Fibroblast of villous mesenchyme (primary cell): Measurements from ENCODE around the gene TWF2. TPM values are rescaled to one million over a fixed set of nuclear protein-coding genes. Genes with fewer than 3 reads are reported as not detected.

ENCODE experiments used
- DNase-seq: peaks from one replicate; pipeline ENCODE4 v3.0.0-alpha.2; 2010; ENCODE audit warnings: low read depth
- H3K4me3 ChIP-seq: 2 replicates; pipeline ENCODE4 v1.5.1; 2011; ENCODE audit warnings: low read depth, mild to moderate bottlenecking, low read length
- total RNA-seq: library from RNA; depleted of rRNA; stranded (reverse); fragments of >200 nt; gene quantifications from 2 replicates; pipeline ENCODE4 v1.2.3, GENCODE V29; 2012
- TF ChIP-seq, protein P1 (sequence below): IDR thresholded peaks from 2 replicates; pipeline ENCODE4 v1.5.1; 2012; ENCODE audit warnings: low read depth, mild to moderate bottlenecking, low read length; ENCODE audit not compliant: insufficient read depth

The TWF2 gene
- total RNA-seq, 1 donor = 75.6 TPM

DNA sequence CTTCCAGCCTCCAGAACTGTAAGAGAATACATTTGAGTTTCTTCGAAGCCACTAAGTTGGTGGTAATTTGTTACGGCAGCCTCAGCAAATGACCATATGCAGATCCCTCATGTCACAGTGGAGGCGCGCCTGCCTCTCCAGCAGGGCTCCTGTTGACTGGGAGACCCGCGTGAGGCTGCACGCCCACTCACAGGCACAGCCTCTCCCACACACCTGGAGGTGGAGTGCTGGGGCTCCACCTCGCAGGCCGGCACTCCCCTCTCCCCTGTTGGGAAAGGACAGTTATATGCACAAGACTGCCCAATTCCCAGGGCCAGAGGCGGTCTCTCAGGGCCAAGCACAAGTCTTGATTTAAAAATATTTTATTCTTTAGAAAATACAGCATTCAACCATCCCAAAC is 10.7 kb downstream of the TWF2 start:
- no peak for DNase-seq
- TF ChIP-seq, protein P1, sequence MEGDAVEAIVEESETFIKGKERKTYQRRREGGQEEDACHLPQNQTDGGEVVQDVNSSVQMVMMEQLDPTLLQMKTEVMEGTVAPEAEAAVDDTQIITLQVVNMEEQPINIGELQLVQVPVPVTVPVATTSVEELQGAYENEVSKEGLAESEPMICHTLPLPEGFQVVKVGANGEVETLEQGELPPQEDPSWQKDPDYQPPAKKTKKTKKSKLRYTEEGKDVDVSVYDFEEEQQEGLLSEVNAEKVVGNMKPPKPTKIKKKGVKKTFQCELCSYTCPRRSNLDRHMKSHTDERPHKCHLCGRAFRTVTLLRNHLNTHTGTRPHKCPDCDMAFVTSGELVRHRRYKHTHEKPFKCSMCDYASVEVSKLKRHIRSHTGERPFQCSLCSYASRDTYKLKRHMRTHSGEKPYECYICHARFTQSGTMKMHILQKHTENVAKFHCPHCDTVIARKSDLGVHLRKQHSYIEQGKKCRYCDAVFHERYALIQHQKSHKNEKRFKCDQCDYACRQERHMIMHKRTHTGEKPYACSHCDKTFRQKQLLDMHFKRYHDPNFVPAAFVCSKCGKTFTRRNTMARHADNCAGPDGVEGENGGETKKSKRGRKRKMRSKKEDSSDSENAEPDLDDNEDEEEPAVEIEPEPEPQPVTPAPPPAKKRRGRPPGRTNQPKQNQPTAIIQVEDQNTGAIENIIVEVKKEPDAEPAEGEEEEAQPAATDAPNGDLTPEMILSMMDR = no peak
- H3K4me3 ChIP-seq = no peak overlapping the region

DNA sequence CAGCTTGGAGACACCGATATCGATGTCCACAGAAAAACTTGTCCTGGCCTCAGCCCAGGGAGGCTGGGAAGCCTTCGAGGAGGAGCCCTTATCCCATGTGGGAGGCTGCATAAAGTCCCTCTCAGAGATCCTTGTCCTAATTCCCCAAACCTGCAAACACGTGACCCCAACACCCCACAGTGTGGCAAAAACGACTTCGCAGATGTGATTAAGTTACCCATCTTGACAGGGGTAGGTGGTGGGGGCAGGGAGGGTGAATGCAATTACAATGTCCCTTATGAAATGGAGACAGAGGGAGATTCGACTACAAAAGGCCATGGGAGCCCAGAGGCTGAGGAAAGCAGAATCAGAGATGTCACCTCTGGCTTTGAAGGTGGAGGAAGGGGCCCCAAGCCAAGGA is 11.2 kb downstream of the TWF2 start:
- TF ChIP-seq, protein P1 = no peak
- H3K4me3 ChIP-seq = no peak overlapping the region
- DNase-seq = no peak

DNA sequence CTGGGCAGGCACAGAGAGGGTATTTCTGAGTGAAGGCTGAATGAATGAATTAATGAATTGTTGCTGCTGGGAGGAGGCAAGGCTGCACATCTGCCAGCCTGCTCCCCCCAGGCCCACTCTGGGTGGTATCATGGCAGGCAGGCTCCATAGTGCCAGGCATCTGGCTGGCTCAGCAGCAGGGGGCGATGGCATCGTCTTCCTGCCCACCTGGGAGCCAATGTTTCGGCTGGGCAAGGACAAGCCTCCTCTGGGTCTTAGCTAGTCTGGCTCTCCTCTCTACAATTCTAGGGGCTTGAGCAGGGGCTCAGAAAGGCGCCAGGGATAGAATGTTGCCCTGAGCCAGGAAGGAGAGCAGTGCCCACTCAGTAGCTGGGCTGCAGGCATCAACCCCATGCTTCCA is 11.8 kb downstream of the TWF2 start:
- H3K4me3 ChIP-seq = no peak overlapping the region
- TF ChIP-seq, protein P1 = no peak
- DNase-seq = no peak

DNA sequence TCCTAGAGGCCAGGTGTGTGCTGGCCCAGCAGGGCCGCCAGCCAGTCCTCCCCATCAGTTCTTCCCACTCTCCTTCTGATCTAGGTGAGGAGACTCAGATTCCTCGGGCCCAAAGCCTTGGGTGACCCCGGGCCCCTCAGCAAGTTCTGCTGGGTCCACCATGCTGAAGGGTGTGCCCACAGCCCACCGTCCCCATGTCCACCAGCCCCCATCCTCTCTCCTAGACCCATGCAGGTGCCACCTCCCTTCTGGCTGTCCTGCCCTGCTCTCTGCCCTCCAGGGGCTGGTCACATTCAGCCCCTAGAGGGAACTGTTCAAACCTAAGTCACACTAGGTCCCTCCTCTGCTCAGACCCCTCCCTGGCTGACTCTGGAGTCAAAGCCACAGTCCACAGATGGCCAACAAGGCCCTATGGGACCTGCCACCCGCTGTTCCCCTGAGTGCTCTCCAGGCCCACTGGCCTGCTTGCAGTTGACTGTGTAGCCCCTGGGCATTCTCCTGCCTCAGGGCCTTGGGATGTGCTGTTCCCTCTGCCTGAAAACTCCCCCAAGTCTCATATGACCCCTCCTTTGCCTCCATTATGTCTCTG is 12.6 kb downstream of the TWF2 start:
- DNase-seq = no peak
- no peak overlapping the region for H3K4me3 ChIP-seq
- TF ChIP-seq, protein P1 = no peak

DNA sequence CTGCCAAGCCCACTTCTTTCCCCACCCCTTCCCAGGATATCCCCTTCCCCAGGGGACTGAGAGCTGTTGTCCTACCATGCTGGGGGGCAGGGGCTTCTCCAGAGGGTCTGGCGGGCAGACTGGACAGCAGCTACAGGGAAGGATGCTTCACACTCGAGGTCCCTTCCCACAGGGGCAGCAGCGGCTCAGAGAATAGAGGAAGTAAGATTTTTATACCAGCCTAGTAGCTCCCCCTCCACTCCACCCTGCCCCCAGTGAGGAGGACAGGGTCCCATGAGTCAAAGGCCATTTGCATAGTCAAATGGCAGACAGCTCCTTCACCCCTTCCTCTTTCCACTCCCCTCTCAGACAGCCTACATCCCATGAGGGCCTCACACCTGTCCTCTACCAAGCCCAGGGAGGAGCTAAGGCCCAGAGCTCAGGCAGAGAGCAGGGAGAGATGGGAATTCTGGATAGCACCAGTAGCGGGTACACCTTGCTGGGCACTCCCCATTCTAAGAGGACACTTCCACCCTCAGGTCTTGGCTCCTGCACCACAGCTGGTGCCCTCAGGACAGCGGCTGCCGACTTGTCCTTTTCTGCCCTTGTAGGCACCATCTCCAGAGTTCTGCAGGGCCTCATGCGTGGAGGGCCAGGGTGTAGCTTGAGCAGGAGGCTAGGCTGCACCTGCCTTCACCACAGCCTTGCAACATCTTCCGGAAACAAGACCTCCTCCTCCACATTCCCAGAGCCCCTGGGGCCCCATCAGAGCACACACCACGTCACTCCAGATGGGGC is 13.3 kb downstream of the TWF2 start, which contains the start of gene TLR9:
TSS of gene TLR9 (minus strand) at position 194 of the 777 bp plus-strand sequence. CDS start at position 78, 116 bp downstream.
- TF ChIP-seq, protein P1 = no peak
- H3K4me3 ChIP-seq = no peak within 1 kb of the TSS
- no peak for DNase-seq

DNA sequence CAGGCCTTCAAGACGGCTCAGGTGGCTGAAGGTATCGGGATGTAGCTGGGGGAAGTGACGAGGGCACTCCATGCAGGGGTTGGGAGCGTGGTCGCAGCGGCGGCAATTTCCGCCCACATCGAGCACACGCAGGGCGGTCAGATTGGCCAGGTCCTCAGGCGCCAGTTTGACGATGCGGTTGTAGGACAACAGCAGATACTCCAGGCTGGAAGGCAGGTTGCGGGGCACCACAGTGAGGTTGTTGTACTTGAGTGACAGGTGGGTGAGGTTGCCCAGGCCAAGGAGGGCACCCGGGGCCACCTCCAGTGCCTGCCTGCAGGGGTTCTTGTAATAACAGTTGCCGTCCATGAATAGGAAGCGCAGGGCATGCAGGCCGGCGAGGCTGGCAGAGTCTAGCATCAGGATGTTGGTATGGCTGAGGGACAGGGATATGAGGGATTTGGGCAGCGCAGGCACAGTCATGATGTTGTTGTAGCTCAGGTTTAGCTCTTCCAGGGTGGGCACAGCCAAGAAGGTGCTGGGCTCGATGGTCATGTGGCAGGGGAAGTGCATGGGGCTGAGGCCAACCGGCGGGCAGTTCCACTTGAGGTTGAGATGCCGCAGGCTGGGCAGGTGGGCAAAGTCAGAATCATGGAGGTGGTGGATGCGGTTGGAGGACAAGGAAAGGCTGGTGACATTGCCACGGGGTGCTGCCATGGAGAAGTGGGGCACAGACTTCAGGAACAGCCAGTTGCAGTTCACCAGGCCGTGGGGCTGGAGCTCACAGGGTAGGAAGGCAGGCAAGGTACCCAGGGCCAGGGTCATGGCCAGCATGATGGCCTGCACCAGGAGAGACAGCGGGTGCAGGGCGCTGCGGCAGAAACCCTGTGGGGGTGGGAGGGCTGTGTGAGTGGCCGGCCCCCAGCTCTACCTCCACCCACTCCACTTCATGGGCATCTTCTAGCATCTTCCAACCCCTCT is 15.2 kb downstream of the TWF2 start:
- DNase-seq = no peak
- no peak overlapping the region for H3K4me3 ChIP-seq
- TF ChIP-seq, protein P1 = no peak
